Erythroblast (primary cell): ENCODE measurements around the gene ACADSB.

Experiments used
- GATA1 ChIP-seq: IDR thresholded peaks from 2 replicates; pipeline ENCODE4 v1.6.1; 2011; ENCODE audit warnings: low read depth, mild to moderate bottlenecking, control low read depth, low read length, moderate library complexity
- POLR2A ChIP-seq: IDR thresholded peaks from 2 replicates; pipeline ENCODE4 v1.6.1; 2011; ENCODE audit warnings: mild to moderate bottlenecking, low read length

GRCh38 chr10:122981066-122981464 is 27.7 kb upstream of the ACADSB start:
- TF ChIP-seq POLR2A (no peak), GATA1 (no peak)
